Hepatocyte (in vitro differentiated cells): ENCODE data around the gene PITPNC1. TPM values are rescaled to one million over a fixed set of nuclear protein-coding genes. Genes with fewer than 3 reads are reported as not detected.

Experiments
- DNase-seq: peaks from one replicate; pipeline ENCODE4 v3.0.0-alpha.2; 2016; ENCODE audit warnings: low spot score
- H2AFZ ChIP-seq: fragments of 200-600 bp; sonication (generic); 2 replicates; pipeline ENCODE4 v1.6.0; 2016; ENCODE audit warnings: antibody characterized with exemption, mild to moderate bottlenecking
- H3K27ac ChIP-seq: fragments of 200-600 bp; sonication (generic); 2 replicates; pipeline ENCODE4 v1.5.1; 2016; ENCODE audit warnings: mild to moderate bottlenecking
- H3K27me3 ChIP-seq: fragments of 200-600 bp; sonication (generic); 2 replicates; pipeline ENCODE4 v1.6.1; 2016
- H3K36me3 ChIP-seq: fragments of 200-600 bp; sonication (generic); replicated peaks from 2 replicates; pipeline ENCODE4 v1.5.1; 2016; ENCODE audit warnings: low read depth; ENCODE audit not compliant: insufficient read depth
- H3K4me1 ChIP-seq: fragments of 200-600 bp; sonication (generic); 2 replicates; pipeline ENCODE4 v1.5.1; 2016; ENCODE audit warnings: mild to moderate bottlenecking, moderate library complexity; ENCODE audit not compliant: insufficient read depth
- H3K4me2 ChIP-seq: fragments of 200-600 bp; sonication (generic); 2 replicates; pipeline ENCODE4 v1.6.0; 2016
- H3K4me3 ChIP-seq: fragments of 200-600 bp; sonication (generic); 2 replicates; pipeline ENCODE4 v1.5.1; 2016; ENCODE audit warnings: mild to moderate bottlenecking
- H3K79me2 ChIP-seq: fragments of 200-600 bp; sonication (generic); 2 replicates; pipeline ENCODE4 v1.6.0; 2017; ENCODE audit warnings: mild to moderate bottlenecking
- H3K9me2 ChIP-seq: fragments of 200-600 bp; sonication (generic); replicated peaks from 2 replicates; pipeline ENCODE4 v1.6.0; 2017; ENCODE audit warnings: mild to moderate bottlenecking; ENCODE audit not compliant: insufficient read depth
- H3K9me3 ChIP-seq: fragments of 200-600 bp; sonication (generic); 2 replicates; pipeline ENCODE4 v1.5.1; 2016; ENCODE audit warnings: low read depth, mild to moderate bottlenecking
- H4K20me1 ChIP-seq: fragments of 200-600 bp; sonication (generic); 2 replicates; pipeline ENCODE4 v1.6.0; 2016; ENCODE audit warnings: mild to moderate bottlenecking; ENCODE audit not compliant: insufficient read depth, poor library complexity, severe bottlenecking
- CTCF ChIP-seq: fragments of 200-600 bp; sonication (generic); IDR thresholded peaks from 2 replicates; pipeline ENCODE4 v1.5.1; 2016; ENCODE audit warnings: antibody characterized with exemption, mild to moderate bottlenecking; ENCODE audit not compliant: poor library complexity
- EZH2 ChIP-seq: fragments of 200-600 bp; sonication (generic); IDR thresholded peaks from 2 replicates; pipeline ENCODE4 v1.6.1; 2016; ENCODE audit warnings: antibody characterized with exemption, mild to moderate bottlenecking, borderline replicate concordance
- EZH2phosphoT487 ChIP-seq: fragments of 200-600 bp; sonication (generic); IDR thresholded peaks from one replicate; pipeline ENCODE4 v1.6.1; 2018; ENCODE audit warnings: antibody characterized with exemption, mild to moderate bottlenecking, low read depth, moderate library complexity; ENCODE audit not compliant: unreplicated experiment, severe bottlenecking
- WGBS: methylation state at CpG from one replicate; pipeline ENCODE4 v1.1.6; 2016; ENCODE audit warnings: low lambda C conversion rate; ENCODE audit errors: missing lambda C conversion rate; 5-methylcytosine and 5-hydroxymethylcytosine counted together
- polyA plus RNA-seq: library from polyadenylated mRNA; unstranded; fragments of >200 nt; fragmentation: Nextera tagmentation; extraction: Ambion mirVana; gene quantifications from 2 replicates; pipeline ENCODE4 v1.2.1, GENCODE V29; 2016
- total RNA-seq: library from RNA; depleted of rRNA; stranded (reverse); fragments of >200 nt; gene quantifications from 2 replicates; pipeline ENCODE4 v1.2.3, GENCODE V29; 2014

PITPNC1 gene
- total and polyA plus RNA-seq, 2 experiments from 2014 or later: 4.6 to 8.1 TPM

GRCh38 chr17:67433248-67433924 lies 56.3 kb downstream of the PITPNC1 start:
- Histone ChIP-seq H3K4me1 (no peaks in the 10 kb centered on the region), H3K36me3 (no peaks in the 10 kb centered on the region), H3K9me3 (no peaks in the 10 kb centered on the region), H3K4me3 (no peak overlapping the region), H3K27me3 (no peaks in the 10 kb centered on the region), H4K20me1 (no peaks in the 10 kb centered on the region), H2AFZ (no peak overlapping the region), H3K9me2 (no peaks in the 10 kb centered on the region), H3K27ac (no peak overlapping the region), H3K79me2 (no peaks in the 10 kb centered on the region), H3K4me2 (no peak overlapping the region)
- DNase-seq: no peak
- no peak for TF ChIP-seq EZH2
- TF ChIP-seq CTCF: no peak
- no peak for TF ChIP-seq EZH2phosphoT487
- 91% methylated on average over 20 of the region's 21 CpGs for WGBS

- no peaks in the 10 kb centered on the region for H3K36me3 ChIP-seq
- H3K27me3 ChIP-seq: no peaks in the 10 kb centered on the region
- no peak overlapping the region for H3K4me3 ChIP-seq
- no peak overlapping the region for H2AFZ ChIP-seq
- no peaks in the 10 kb centered on the region for H3K4me1 ChIP-seq
- H3K9me2 ChIP-seq: no peaks in the 10 kb centered on the region
- 88% methylated on average over 6 of the region's 6 CpGs for WGBS
- no peak for DNase-seq
- no peak overlapping the region for H3K27ac ChIP-seq
- no peak for TF ChIP-seq CTCF
- no peak for TF ChIP-seq EZH2phosphoT487
- TF ChIP-seq EZH2: no peak
- no peaks in the 10 kb centered on the region for H4K20me1 ChIP-seq
- H3K79me2 ChIP-seq: no peaks in the 10 kb centered on the region
- no peak overlapping the region for H3K4me2 ChIP-seq
- no peaks in the 10 kb centered on the region for H3K9me3 ChIP-seq
Observed at GRCh38 chr17:67434061-67434525, 57.0 kb downstream of the PITPNC1 start.

- no peak overlapping the region for H3K27ac ChIP-seq
- 83% methylated on average over 5 of the region's 5 CpGs for WGBS
Observed at GRCh38 chr17:67435122-67435521, 58.0 kb downstream of the PITPNC1 start.

More at GRCh38 chr17:67435122-67435521, 58.0 kb downstream of the PITPNC1 start:
- TF ChIP-seq EZH2phosphoT487 (no peak), CTCF (no peak), EZH2 (no peak)
- Histone ChIP-seq H3K27me3 (no peaks in the 10 kb centered on the region), H3K4me3 (no peak overlapping the region), H2AFZ (no peak overlapping the region), H3K36me3 (no peaks in the 10 kb centered on the region), H3K79me2 (no peaks in the 10 kb centered on the region), H4K20me1 (no peaks in the 10 kb centered on the region), H3K4me1 (no peaks in the 10 kb centered on the region), H3K4me2 (no peak overlapping the region), H3K9me2 (no peaks in the 10 kb centered on the region), H3K9me3 (no peaks in the 10 kb centered on the region)
- no peak for DNase-seq
